ENCODE data around the gene ACAD11.

ACAD11 gene

GRCh38 chr3:132509506-132509905 lies 150.1 kb downstream of the ACAD11 start:
- DNase-seq (ENCODE audit: low read depth): no peak

DNA sequence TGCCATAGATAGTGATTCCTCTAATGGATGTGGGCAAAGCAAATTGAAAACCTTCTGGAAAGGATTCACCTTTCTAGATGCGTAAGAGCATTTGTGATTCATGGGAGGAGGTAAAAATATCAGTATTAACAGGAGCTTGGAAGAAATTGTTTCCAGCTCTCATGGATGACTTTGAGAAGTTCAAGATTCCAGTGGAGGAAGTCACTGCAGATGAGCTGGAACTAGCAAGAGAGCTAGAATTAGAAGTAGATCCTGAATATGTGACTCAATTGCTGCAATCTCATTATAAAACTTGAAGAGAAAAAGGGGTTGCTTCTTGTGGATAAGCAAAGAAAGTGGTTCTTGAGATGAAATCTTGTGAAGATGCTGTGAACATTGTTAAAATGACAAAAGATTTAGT lies 150.5 kb downstream of the ACAD11 start:
- DNase-seq (ENCODE audit: low read depth): no peak
